ENCODE measurements around the gene NOC2L. TPM values are rescaled to one million over a fixed set of nuclear protein-coding genes. Genes with fewer than 3 reads are reported as not detected.

The NOC2L gene
- polyA plus RNA-seq, 2 donors = 60.8 to 67.4 TPM

GRCh38 chr1:919271-919872 lies 39.7 kb downstream of the NOC2L start:
- WGBS, 2 donors = 61 to 63% methylated on average over 29 of the region's 29 CpGs
- H3K36me3 ChIP-seq (ENCODE audit: control insufficient read depth in 2 of 2, insufficient read depth in 2 of 2, low read length in 1 of 2) = no peaks in the 10 kb centered on the region
- H3K4me3 ChIP-seq (ENCODE audit: low read depth in 1 of 2, low read length in 2 of 2) = no peak overlapping the region
- H3K9me3 ChIP-seq (ENCODE audit: control insufficient read depth in 2 of 2, insufficient read depth in 1 of 2, low read depth in 1 of 2, low read length in 1 of 2) = peaks cover 0 to 3% of the 10 kb centered on the region in 2 donors
- peaks cover 0 to 29% of the 10 kb centered on the region in 2 donors for H3K27me3 ChIP-seq (ENCODE audit: control insufficient read depth in 1 of 2, insufficient read depth in 2 of 2, low read length in 2 of 2)
- no peak overlapping the region for H3K27ac ChIP-seq (ENCODE audit: low read depth in 2 of 2, low read length in 1 of 2)
- H3K4me1 ChIP-seq (ENCODE audit: control insufficient read depth in 2 of 2, insufficient read depth in 2 of 2, low read length in 1 of 2) = peaks cover 11 to 28% of the 10 kb centered on the region in 2 donors

DNA sequence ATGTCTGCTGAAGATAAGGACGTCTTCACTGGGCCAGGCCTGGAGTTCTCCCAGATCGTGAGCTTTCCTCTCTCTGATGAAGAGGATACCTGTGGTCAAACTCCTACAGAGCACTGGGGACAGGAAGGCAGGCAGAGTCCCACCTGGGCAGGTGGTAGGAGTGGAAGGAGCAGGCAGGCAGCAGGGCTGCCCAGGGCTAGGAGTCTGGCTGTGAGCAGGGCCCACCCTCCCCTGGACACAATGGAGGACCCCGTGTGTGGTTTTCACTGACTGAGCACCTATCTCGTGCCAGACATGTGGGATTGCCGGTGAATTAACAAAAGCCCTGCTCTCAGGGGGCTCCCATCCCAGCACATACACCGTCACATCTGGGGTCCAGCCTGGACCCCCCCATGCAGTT lies 40.2 kb downstream of the NOC2L start:
- Histone ChIP-seq H3K9me3 (ENCODE audit: control insufficient read depth in 2 of 2, insufficient read depth in 1 of 2, low read depth in 1 of 2, low read length in 1 of 2) (peaks cover 0 to 3% of the 10 kb centered on the region in 2 donors), H3K36me3 (ENCODE audit: control insufficient read depth in 2 of 2, insufficient read depth in 2 of 2, low read length in 1 of 2) (no peaks in the 10 kb centered on the region), H3K27ac (ENCODE audit: low read depth in 2 of 2, low read length in 1 of 2) (no peak overlapping the region), H3K4me3 (ENCODE audit: low read depth in 1 of 2, low read length in 2 of 2) (no peak overlapping the region), H3K27me3 (ENCODE audit: control insufficient read depth in 1 of 2, insufficient read depth in 2 of 2, low read length in 2 of 2) (peaks cover 0 to 24% of the 10 kb centered on the region in 2 donors), H3K4me1 (ENCODE audit: control insufficient read depth in 2 of 2, insufficient read depth in 2 of 2, low read length in 1 of 2) (peaks cover 11 to 27% of the 10 kb centered on the region in 2 donors)
- 61 to 66% methylated on average over 6 of the region's 6 CpGs for WGBS, 2 donors

GRCh38 chr1:918353-918752 lies 40.7 kb downstream of the NOC2L start:
- WGBS, 2 donors = 76 to 86% methylated on average over 15 of the region's 15 CpGs
- peaks cover 0 to 24% of the 10 kb centered on the region in 2 donors for H3K27me3 ChIP-seq (ENCODE audit: control insufficient read depth in 1 of 2, insufficient read depth in 2 of 2, low read length in 2 of 2)
- H3K4me1 ChIP-seq (ENCODE audit: control insufficient read depth in 2 of 2, insufficient read depth in 2 of 2, low read length in 1 of 2) = peaks cover 11 to 24% of the 10 kb centered on the region in 2 donors
- no peaks in the 10 kb centered on the region for H3K36me3 ChIP-seq (ENCODE audit: control insufficient read depth in 2 of 2, insufficient read depth in 2 of 2, low read length in 1 of 2)
- peaks cover 0 to 3% of the 10 kb centered on the region in 2 donors for H3K9me3 ChIP-seq (ENCODE audit: control insufficient read depth in 2 of 2, insufficient read depth in 1 of 2, low read depth in 1 of 2, low read length in 1 of 2)
- no peak overlapping the region for H3K27ac ChIP-seq (ENCODE audit: low read depth in 2 of 2, low read length in 1 of 2)
- no peak overlapping the region for H3K4me3 ChIP-seq (ENCODE audit: low read depth in 1 of 2, low read length in 2 of 2)

GRCh38 chr1:917466-918091 lies 41.5 kb downstream of the NOC2L start:
- Histone ChIP-seq H3K27me3 (ENCODE audit: control insufficient read depth in 1 of 2, insufficient read depth in 2 of 2, low read length in 2 of 2) (peaks cover 0 to 24% of the 10 kb centered on the region in 2 donors), H3K9me3 (ENCODE audit: control insufficient read depth in 2 of 2, insufficient read depth in 1 of 2, low read depth in 1 of 2, low read length in 1 of 2) (peaks cover 0 to 3% of the 10 kb centered on the region in 2 donors), H3K4me3 (ENCODE audit: low read depth in 1 of 2, low read length in 2 of 2) (no peak overlapping the region), H3K36me3 (ENCODE audit: control insufficient read depth in 2 of 2, insufficient read depth in 2 of 2, low read length in 1 of 2) (no peaks in the 10 kb centered on the region), H3K27ac (ENCODE audit: low read depth in 2 of 2, low read length in 1 of 2) (no peak overlapping the region), H3K4me1 (ENCODE audit: control insufficient read depth in 2 of 2, insufficient read depth in 2 of 2, low read length in 1 of 2) (peaks cover 11 to 20% of the 10 kb centered on the region in 2 donors)
- WGBS, 2 donors = 46 to 49% methylated on average over 22 of the region's 22 CpGs

DNA sequence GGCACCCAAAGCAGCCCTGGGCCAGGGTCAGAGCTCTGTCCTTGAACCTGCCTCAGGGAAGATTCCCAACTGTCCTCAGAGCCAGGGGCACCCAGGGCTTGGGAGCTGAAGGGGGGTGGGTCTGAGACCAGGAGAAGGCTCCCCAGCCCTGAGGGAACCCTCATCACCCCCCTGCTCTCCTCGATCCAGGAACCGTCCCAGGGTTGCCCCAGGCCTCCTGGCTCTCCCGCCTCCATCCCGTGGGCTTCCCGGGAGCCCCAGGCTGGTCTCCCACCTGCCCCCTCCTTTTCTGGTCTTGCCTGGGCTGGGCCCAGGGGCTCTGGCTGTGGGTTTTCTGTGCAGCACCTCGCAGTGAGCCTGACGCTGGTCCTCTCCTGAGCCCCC lies 42.0 kb downstream of the NOC2L start:
- 35 to 39% methylated on average over 7 of the region's 7 CpGs for WGBS, 2 donors
- peaks cover 0 to 24% of the 10 kb centered on the region in 2 donors for H3K27me3 ChIP-seq (ENCODE audit: control insufficient read depth in 1 of 2, insufficient read depth in 2 of 2, low read length in 2 of 2)
- peaks cover 11 to 20% of the 10 kb centered on the region in 2 donors for H3K4me1 ChIP-seq (ENCODE audit: control insufficient read depth in 2 of 2, insufficient read depth in 2 of 2, low read length in 1 of 2)
- no peak overlapping the region for H3K4me3 ChIP-seq (ENCODE audit: low read depth in 1 of 2, low read length in 2 of 2)
- H3K27ac ChIP-seq (ENCODE audit: low read depth in 2 of 2, low read length in 1 of 2) = no peak overlapping the region
- H3K9me3 ChIP-seq (ENCODE audit: control insufficient read depth in 2 of 2, insufficient read depth in 1 of 2, low read depth in 1 of 2, low read length in 1 of 2) = peaks cover 0 to 3% of the 10 kb centered on the region in 2 donors
- no peaks in the 10 kb centered on the region for H3K36me3 ChIP-seq (ENCODE audit: control insufficient read depth in 2 of 2, insufficient read depth in 2 of 2, low read length in 1 of 2)

GRCh38 chr1:916173-917075 lies 42.6 kb downstream of the NOC2L start:
- no peak overlapping the region for H3K4me3 ChIP-seq (ENCODE audit: low read depth in 1 of 2, low read length in 2 of 2)
- peaks cover 0 to 24% of the 10 kb centered on the region in 2 donors for H3K27me3 ChIP-seq (ENCODE audit: control insufficient read depth in 1 of 2, insufficient read depth in 2 of 2, low read length in 2 of 2)
- 24 to 30% methylated on average over 31 of the region's 31 CpGs for WGBS, 2 donors
- H3K4me1 ChIP-seq (ENCODE audit: control insufficient read depth in 2 of 2, insufficient read depth in 2 of 2, low read length in 1 of 2) = peaks cover 11 to 20% of the 10 kb centered on the region in 2 donors
- peaks cover 0 to 3% of the 10 kb centered on the region in 2 donors for H3K9me3 ChIP-seq (ENCODE audit: control insufficient read depth in 2 of 2, insufficient read depth in 1 of 2, low read depth in 1 of 2, low read length in 1 of 2)
- H3K27ac ChIP-seq (ENCODE audit: low read depth in 2 of 2, low read length in 1 of 2) = no peak overlapping the region
- H3K36me3 ChIP-seq (ENCODE audit: control insufficient read depth in 2 of 2, insufficient read depth in 2 of 2, low read length in 1 of 2) = no peaks in the 10 kb centered on the region

GRCh38 chr1:915295-916172 lies 43.5 kb downstream of the NOC2L start:
- peaks cover 6 to 18% of the 10 kb centered on the region in 2 donors for H3K4me1 ChIP-seq (ENCODE audit: control insufficient read depth in 2 of 2, insufficient read depth in 2 of 2, low read length in 1 of 2)
- H3K27ac ChIP-seq (ENCODE audit: low read depth in 2 of 2, low read length in 1 of 2) = no peak overlapping the region
- WGBS, 2 donors = 74 to 76% methylated on average over 28 of the region's 28 CpGs
- H3K9me3 ChIP-seq (ENCODE audit: control insufficient read depth in 2 of 2, insufficient read depth in 1 of 2, low read depth in 1 of 2, low read length in 1 of 2) = no peaks in the 10 kb centered on the region
- H3K36me3 ChIP-seq (ENCODE audit: control insufficient read depth in 2 of 2, insufficient read depth in 2 of 2, low read length in 1 of 2) = no peaks in the 10 kb centered on the region
- H3K27me3 ChIP-seq (ENCODE audit: control insufficient read depth in 1 of 2, insufficient read depth in 2 of 2, low read length in 2 of 2) = peaks cover 0 to 24% of the 10 kb centered on the region in 2 donors
- no peak overlapping the region for H3K4me3 ChIP-seq (ENCODE audit: low read depth in 1 of 2, low read length in 2 of 2)

GRCh38 chr1:914891-915280 lies 44.2 kb downstream of the NOC2L start:
- no peaks in the 10 kb centered on the region for H3K9me3 ChIP-seq (ENCODE audit: control insufficient read depth in 2 of 2, insufficient read depth in 1 of 2, low read depth in 1 of 2, low read length in 1 of 2)
- peaks cover 2 to 14% of the 10 kb centered on the region in 2 donors for H3K4me1 ChIP-seq (ENCODE audit: control insufficient read depth in 2 of 2, insufficient read depth in 2 of 2, low read length in 1 of 2)
- no peaks in the 10 kb centered on the region for H3K36me3 ChIP-seq (ENCODE audit: control insufficient read depth in 2 of 2, insufficient read depth in 2 of 2, low read length in 1 of 2)
- no peak overlapping the region for H3K27ac ChIP-seq (ENCODE audit: low read depth in 2 of 2, low read length in 1 of 2)
- WGBS, 2 donors = 70 to 78% methylated on average over 6 of the region's 6 CpGs
- H3K4me3 ChIP-seq (ENCODE audit: low read depth in 1 of 2, low read length in 2 of 2) = no peak overlapping the region
- H3K27me3 ChIP-seq (ENCODE audit: control insufficient read depth in 1 of 2, insufficient read depth in 2 of 2, low read length in 2 of 2) = peaks cover 0 to 20% of the 10 kb centered on the region in 2 donors
